ENCODE data around the gene PAM. TPM values are rescaled to one million over a fixed set of nuclear protein-coding genes. Genes with fewer than 3 reads are reported as not detected.

PAM gene
- total and polyA plus RNA-seq, 2 donors (not counting 3 experiments of a cell fraction or from before 2014, with no cell fraction given) = 118 to 176 TPM

DNA sequence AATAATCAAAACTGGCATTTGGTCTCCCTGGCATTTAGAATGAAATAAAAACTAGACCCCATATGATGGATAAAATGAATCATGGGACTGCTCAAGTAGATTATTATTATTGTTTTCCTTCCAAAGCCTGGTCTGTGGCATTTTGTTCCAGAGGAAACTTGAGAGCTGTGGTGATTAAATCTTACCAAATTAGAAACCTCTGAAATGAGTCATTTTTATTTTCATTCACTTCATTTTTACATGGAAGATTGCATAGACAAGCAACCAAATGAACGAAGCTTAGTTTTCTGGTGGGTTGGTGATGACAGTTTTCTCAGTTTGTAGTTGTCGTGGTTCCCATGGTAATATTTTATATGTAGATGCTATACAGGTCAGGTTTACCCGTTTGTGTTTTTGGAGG, 23.4 kb downstream of the PAM start:
- intact Hi-C loops (cut with micrococcal nuclease) = loop anchor here (1.0 kb wide), 1 partner anchor 22 kb away; no protein-coding TSS in a partner anchor
- Histone ChIP-seq H3K36me3 (ENCODE audit: control insufficient read depth in 2 of 2, extremely low read depth in 1 of 2, insufficient read depth in 2 of 2, low read length in 2 of 2) (no peaks in the 10 kb centered on the region), H3K4me1 (ENCODE audit: control insufficient read depth, extremely low read depth, insufficient read depth, low read length) (peaks cover 21% of the 10 kb centered on the region), H3K4me2 (ENCODE audit: insufficient read depth, low read length) (peak overlapping the region; percentile 45), H2AFZ (ENCODE audit: low read depth, low read length) (no peak overlapping the region), H3K79me2 (ENCODE audit: control insufficient read depth, insufficient read depth, low read length) (peaks cover 16% of the 10 kb centered on the region), H4K20me1 (replicated peaks; ENCODE audit: control insufficient read depth, extremely low read depth, insufficient read depth, low read length) (no peaks in the 10 kb centered on the region), H3K9ac (replicated peaks; ENCODE audit: extremely low read depth, insufficient read depth, low read length) (no peak overlapping the region), H3K27me3 (ENCODE audit: control insufficient read depth in 2 of 2, insufficient read depth in 2 of 2, low read length in 2 of 2) (no peaks in the 10 kb centered on the region), H3K4me3 (replicated peaks in 1 of 3; ENCODE audit: insufficient read depth in 1 of 3, low read depth in 1 of 3, low read length in 3 of 3) (no peak overlapping the region), H3K9me1 (replicated peaks; ENCODE audit: control insufficient read depth, extremely low read depth, insufficient read depth, low read length) (no peaks in the 10 kb centered on the region), H3K9me3 (replicated peaks; ENCODE audit: control insufficient read depth, insufficient read depth, low read length) (no peaks in the 10 kb centered on the region), H3K27ac (ENCODE audit: insufficient read depth, low read depth, low read length) (peak overlapping the region; percentile 11)
- CTCF ChIA-PET = interaction anchor here (0.7 to 1.6 kb wide), 10 partner anchors 16 to 361 kb away, joined by 3 to 14 read pairs (median 4); no protein-coding TSS in a partner anchor
- DNase-seq (ENCODE audit: low read depth, low spot score) (peak; percentile 87), FAIRE-seq (peak; percentile 43)
- no TSS peak for BruUV-seq (replicated peaks)
- POLR2A ChIA-PET = no interaction called here
- TF ChIP-seq JUN (IDR thresholded peaks at IDR 0.05; ENCODE audit: borderline replicate concordance, insufficient read depth, insufficient read length, low read depth) (peak; percentile 77), MYC (IDR thresholded peaks at IDR 0.05; ENCODE audit: low read depth, low read length) (no peak), EZH2 (IDR thresholded peaks at IDR 0.05; ENCODE audit: borderline replicate concordance, low read depth, low read length, severe bottlenecking) (no peak), FOS (IDR thresholded peaks at IDR 0.05; ENCODE audit: borderline replicate concordance, insufficient read depth, low read length) (peak; percentile 60), GATA2 (IDR thresholded peaks at IDR 0.05; ENCODE audit: insufficient read depth, insufficient read length, low read depth, low read length) (peak; percentile 53)
- TF ChIP-seq, protein P1, sequence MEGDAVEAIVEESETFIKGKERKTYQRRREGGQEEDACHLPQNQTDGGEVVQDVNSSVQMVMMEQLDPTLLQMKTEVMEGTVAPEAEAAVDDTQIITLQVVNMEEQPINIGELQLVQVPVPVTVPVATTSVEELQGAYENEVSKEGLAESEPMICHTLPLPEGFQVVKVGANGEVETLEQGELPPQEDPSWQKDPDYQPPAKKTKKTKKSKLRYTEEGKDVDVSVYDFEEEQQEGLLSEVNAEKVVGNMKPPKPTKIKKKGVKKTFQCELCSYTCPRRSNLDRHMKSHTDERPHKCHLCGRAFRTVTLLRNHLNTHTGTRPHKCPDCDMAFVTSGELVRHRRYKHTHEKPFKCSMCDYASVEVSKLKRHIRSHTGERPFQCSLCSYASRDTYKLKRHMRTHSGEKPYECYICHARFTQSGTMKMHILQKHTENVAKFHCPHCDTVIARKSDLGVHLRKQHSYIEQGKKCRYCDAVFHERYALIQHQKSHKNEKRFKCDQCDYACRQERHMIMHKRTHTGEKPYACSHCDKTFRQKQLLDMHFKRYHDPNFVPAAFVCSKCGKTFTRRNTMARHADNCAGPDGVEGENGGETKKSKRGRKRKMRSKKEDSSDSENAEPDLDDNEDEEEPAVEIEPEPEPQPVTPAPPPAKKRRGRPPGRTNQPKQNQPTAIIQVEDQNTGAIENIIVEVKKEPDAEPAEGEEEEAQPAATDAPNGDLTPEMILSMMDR (IDR thresholded peaks at IDR 0.05; ENCODE audit: extremely low read depth in 1 of 2, insufficient read depth in 1 of 2, low read depth in 1 of 2, low read length in 2 of 2) = no peak
- dilution Hi-C loops (cut with MboI; ENCODE audit: extremely low pct_ligation_motif_present, low sequenced_read_pairs) = no loop called here
